Activated CD4-positive, alpha-beta memory T cell treated with anti-CD3 and anti-CD28 coated beads, Interleukin-2, amount 10 ng/mL, durations not matched to agents 7 days and 5 days (primary cell): ENCODE data around the gene AP1M2. TPM values are rescaled to one million over a fixed set of nuclear protein-coding genes. Genes with fewer than 3 reads are reported as not detected.

Experiments
- CTCF ChIA-PET: fragments of 350-600 bp; sonication (Branson Sonifier 250); formaldehyde crosslinking; loops from one replicate; lab custom pipeline; 2021; ENCODE audit warnings: antibody characterized with exemption, inconsistent platforms; lab: Charles Lee
- POLR2A ChIA-PET: fragments of 350-600 bp; sonication (Branson Sonifier 250); formaldehyde crosslinking; loops from one replicate; lab custom pipeline; 2021; ENCODE audit warnings: antibody characterized with exemption; lab: Charles Lee
- DNase-seq: peaks from one replicate; pipeline ENCODE4 v3.0.0-alpha.2; 2020
- H3K27ac Mint-ChIP-seq: one replicate; pipeline ENCODE4 v1.8.0; 2021; ENCODE audit warnings: mild to moderate bottlenecking, mixed read lengths
- H3K27me3 Mint-ChIP-seq: one replicate; pipeline ENCODE4 v1.8.0; 2021; ENCODE audit warnings: mixed read lengths
- H3K36me3 Mint-ChIP-seq: one replicate; pipeline ENCODE4 v1.8.0; 2021; ENCODE audit warnings: low read depth, mixed read lengths
- H3K4me1 Mint-ChIP-seq: one replicate; pipeline ENCODE4 v1.8.0; 2021; ENCODE audit warnings: mixed read lengths
- H3K4me3 Mint-ChIP-seq: one replicate; pipeline ENCODE4 v1.8.0; 2021; ENCODE audit warnings: mild to moderate bottlenecking, mixed read lengths
- H3K9me3 Mint-ChIP-seq: one replicate; pipeline ENCODE4 v1.8.0; 2021; ENCODE audit warnings: mixed read lengths
- total RNA-seq, 2 experiments: library from RNA; stranded (reverse); gene quantifications; one replicate each; pipeline ENCODE4 v1.2.3, GENCODE V29; 2021

AP1M2 gene
- total RNA-seq, 2 experiments from 2014 or later = not detected

DNA sequence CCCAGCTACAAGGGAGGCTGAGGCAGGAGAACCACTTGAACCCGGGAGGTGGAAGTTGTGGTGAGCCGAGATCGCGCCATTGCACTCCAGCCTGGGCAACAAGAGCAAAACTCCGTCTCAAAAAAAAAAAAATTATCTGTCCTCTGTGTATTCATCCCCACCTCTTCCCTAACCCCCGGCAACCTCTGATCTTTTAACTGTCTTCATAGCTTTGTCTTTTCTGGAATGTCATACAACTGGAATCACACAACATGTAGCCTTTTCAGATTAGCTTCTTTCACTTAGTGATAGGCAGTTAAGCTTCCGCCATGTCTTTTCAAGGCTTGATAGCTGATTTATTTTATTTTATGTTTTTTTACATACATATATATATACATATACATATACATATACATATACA, 61.5 kb downstream of the AP1M2 start:
- Mint-ChIP-seq H3K4me3 (no peak overlapping the region), H3K4me1 (no peaks in the 10 kb centered on the region), H3K9me3 (no peaks in the 10 kb centered on the region), H3K27ac (no peak overlapping the region), H3K36me3 (no peaks in the 10 kb centered on the region), H3K27me3 (peaks cover 7% of the 10 kb centered on the region)
- no peak for DNase-seq
- ChIA-PET POLR2A (interaction anchor here (0.9 kb wide), 1 partner anchor 17 kb away, joined by 3 read pairs; no protein-coding TSS in a partner anchor), CTCF (no interaction called here)

DNA sequence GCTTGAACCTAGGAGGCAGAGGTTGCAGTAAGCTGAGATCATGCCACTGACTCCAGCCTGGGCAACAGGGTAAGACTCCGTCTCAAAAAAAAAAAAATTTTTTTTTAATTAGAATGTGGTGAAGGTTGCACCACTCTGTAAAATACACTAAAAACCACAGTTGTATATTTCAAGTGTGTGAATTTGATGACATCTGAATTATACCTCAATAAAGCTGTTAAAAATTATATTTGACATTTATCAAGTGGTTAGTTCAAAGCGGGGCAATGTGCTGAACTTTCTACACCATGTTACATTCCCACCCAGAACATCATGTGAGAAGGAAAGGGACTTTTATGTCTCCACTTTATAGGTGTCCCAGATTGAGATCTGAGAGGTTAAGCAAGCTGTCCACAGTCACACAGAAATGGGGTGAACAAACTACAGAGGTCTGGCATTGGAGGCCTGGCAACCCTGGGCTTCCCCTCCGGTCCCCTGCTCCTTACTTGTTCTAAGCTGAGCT, 63.9 kb downstream of the AP1M2 start:
- H3K4me3 Mint-ChIP-seq = no peak overlapping the region
- no peak overlapping the region for H3K27ac Mint-ChIP-seq
- DNase-seq = no peak
- no peaks in the 10 kb centered on the region for H3K36me3 Mint-ChIP-seq
- peaks cover 25% of the 10 kb centered on the region for H3K27me3 Mint-ChIP-seq
- no peaks in the 10 kb centered on the region for H3K9me3 Mint-ChIP-seq
- ChIA-PET CTCF (interaction anchor here (1.2 kb wide), 1 partner anchor 28 kb away, joined by 4 read pairs; no protein-coding TSS in a partner anchor), POLR2A (interaction anchor here (1.1 kb wide), 1 partner anchor 130 kb away, joined by 4 read pairs; no protein-coding TSS in a partner anchor)
- peaks cover 14% of the 10 kb centered on the region for H3K4me1 Mint-ChIP-seq

Other genes starting within 250 kb of the AP1M2 start
- gene ICAM3, start 247.7 kb downstream of the AP1M2 start, total RNA-seq = 100 to 1,000 TPM; 223 to 237 TPM
- gene TYK2, start 206.7 kb downstream of the AP1M2 start, total RNA-seq = 100 to 1,000 TPM; 226 to 243 TPM
- 100 to 1,000 TPM; 239 to 244 TPM for gene CDC37, start 183.8 kb downstream of the AP1M2 start, total RNA-seq
- 10 to 100 TPM; 56.2 to 58.1 TPM for gene PDE4A, start 166.8 kb downstream of the AP1M2 start, total RNA-seq
- 100 to 1,000 TPM in 1 of 2 experiments, 10 to 100 TPM in 1; 97.1 to 103 TPM for gene KEAP1, start 84.0 kb downstream of the AP1M2 start, total RNA-seq
- under 1 TPM; 0.63 to 0.68 TPM for gene S1PR5, start 69.9 kb downstream of the AP1M2 start, total RNA-seq
- 10 to 100 TPM; 38.1 to 39.2 TPM for gene ATG4D, start 43.4 kb downstream of the AP1M2 start, total RNA-seq
- gene KRI1, start 21.3 kb downstream of the AP1M2 start, total RNA-seq = 10 to 100 TPM; 45.5 TPM
- gene CDKN2D, start 18.3 kb downstream of the AP1M2 start, total RNA-seq = 10 to 100 TPM; 85.4 to 89.4 TPM
- gene SLC44A2, start 38.2 kb upstream of the AP1M2 start, total RNA-seq = 100 to 1,000 TPM; 147 to 152 TPM
- 100 to 1,000 TPM; 301 to 324 TPM for gene ILF3, start 67.0 kb upstream of the AP1M2 start, total RNA-seq
- 10 to 100 TPM; 24.0 to 26.4 TPM for gene QTRT1, start 114.1 kb upstream of the AP1M2 start, total RNA-seq
- gene DNM2, start 130.8 kb upstream of the AP1M2 start, total RNA-seq = 100 to 1,000 TPM; 277 to 288 TPM
- 10 to 100 TPM; 15.7 to 17.3 TPM for gene TMED1, start 248.9 kb upstream of the AP1M2 start, total RNA-seq